ENCODE data around the gene COQ8A.

- TF ChIP-seq, protein P1, sequence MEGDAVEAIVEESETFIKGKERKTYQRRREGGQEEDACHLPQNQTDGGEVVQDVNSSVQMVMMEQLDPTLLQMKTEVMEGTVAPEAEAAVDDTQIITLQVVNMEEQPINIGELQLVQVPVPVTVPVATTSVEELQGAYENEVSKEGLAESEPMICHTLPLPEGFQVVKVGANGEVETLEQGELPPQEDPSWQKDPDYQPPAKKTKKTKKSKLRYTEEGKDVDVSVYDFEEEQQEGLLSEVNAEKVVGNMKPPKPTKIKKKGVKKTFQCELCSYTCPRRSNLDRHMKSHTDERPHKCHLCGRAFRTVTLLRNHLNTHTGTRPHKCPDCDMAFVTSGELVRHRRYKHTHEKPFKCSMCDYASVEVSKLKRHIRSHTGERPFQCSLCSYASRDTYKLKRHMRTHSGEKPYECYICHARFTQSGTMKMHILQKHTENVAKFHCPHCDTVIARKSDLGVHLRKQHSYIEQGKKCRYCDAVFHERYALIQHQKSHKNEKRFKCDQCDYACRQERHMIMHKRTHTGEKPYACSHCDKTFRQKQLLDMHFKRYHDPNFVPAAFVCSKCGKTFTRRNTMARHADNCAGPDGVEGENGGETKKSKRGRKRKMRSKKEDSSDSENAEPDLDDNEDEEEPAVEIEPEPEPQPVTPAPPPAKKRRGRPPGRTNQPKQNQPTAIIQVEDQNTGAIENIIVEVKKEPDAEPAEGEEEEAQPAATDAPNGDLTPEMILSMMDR (IDR thresholded peaks at IDR 0.05; ENCODE audit: low read depth, low read length): no peak
- no peak for TF ChIP-seq POLR2A (IDR thresholded peaks at IDR 0.05; ENCODE audit: extremely low read depth, insufficient read length)
- TF ChIP-seq, protein P2, sequence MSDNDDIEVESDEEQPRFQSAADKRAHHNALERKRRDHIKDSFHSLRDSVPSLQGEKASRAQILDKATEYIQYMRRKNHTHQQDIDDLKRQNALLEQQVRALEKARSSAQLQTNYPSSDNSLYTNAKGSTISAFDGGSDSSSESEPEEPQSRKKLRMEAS (IDR thresholded peaks at IDR 0.05; ENCODE audit: low read depth, low read length): no peak
Observed at GRCh38 chr1:226916497-226916896, 23.6 kb upstream of the COQ8A start.

Data from NB4 (cell line).